ENCODE measurements around the gene SPANXA1. TPM values are rescaled to one million over a fixed set of nuclear protein-coding genes. Genes with fewer than 3 reads are reported as not detected.

Gene SPANXA1
- total RNA-seq = not detected in 2 replicates

GRCh38 chrX:141584638-141585037, at the start of gene SPANXA1:
TSS of gene SPANXA1 (minus strand) at chrX:141584738. CDS start at chrX:141584678, 60 bp downstream.

GRCh38 chrX:141589408-141589807, 4.9 kb upstream of the SPANXA1 start, which contains the start of gene SPANXA2:
TSS of gene SPANXA2 (plus strand) at chrX:141589708. CDS start at chrX:141589768, 60 bp downstream.

Other genes with a start within 250 kb of the SPANXA1 start
- not detected in 2 replicates for gene SPANXA2, start 5.0 kb upstream of the SPANXA1 start, total RNA-seq
- not detected in 2 replicates for gene SPANXD, start 114.0 kb upstream of the SPANXA1 start, total RNA-seq